Left ventricle myocardium inferior (tissue), 1 donor: Measurements from ENCODE around the gene ST7. TPM values are rescaled to one million over a fixed set of nuclear protein-coding genes. Genes with fewer than 3 reads are reported as not detected.

ENCODE experiments used
- DNase-seq: peaks from one replicate; pipeline ENCODE4 v3.0.0-alpha.2; 2020
- H3K27ac ChIP-seq: fragments of 200-600 bp; replicated peaks from 2 replicates; pipeline ENCODE4 v1.8.0; 2021
- H3K27me3 ChIP-seq: fragments of 200-600 bp; 2 replicates; pipeline ENCODE4 v1.8.0; 2021; ENCODE audit warnings: low read depth
- H3K36me3 ChIP-seq: fragments of 200-600 bp; 2 replicates; pipeline ENCODE4 v1.8.0; 2021
- H3K4me1 ChIP-seq: fragments of 200-600 bp; 2 replicates; pipeline ENCODE4 v1.8.0; 2021
- H3K4me3 ChIP-seq: fragments of 200-600 bp; 2 replicates; pipeline ENCODE4 v1.8.0; 2021; ENCODE audit warnings: mild to moderate bottlenecking, moderate library complexity
- H3K9me3 ChIP-seq: fragments of 200-600 bp; replicated peaks from 2 replicates; pipeline ENCODE4 v1.8.0; 2021
- CTCF ChIP-seq: fragments of 200-600 bp; IDR thresholded peaks from 2 replicates; pipeline ENCODE4 v1.8.0; 2021; ENCODE audit warnings: antibody characterized with exemption, mild to moderate bottlenecking, borderline replicate concordance
- intact Hi-C: fragments of 100-400 bp; cut with micrococcal nuclease; formaldehyde crosslinking; loops from one replicate; pipeline ENCODE4 v1.11.0; 2022
- total RNA-seq: library from RNA; stranded (reverse); fragmentation: NEBNext Ultra II Directional; extraction: Animal tissue kit (Norgen Biotek cat#: 25700); gene quantifications from one replicate; pipeline ENCODE4 v1.2.1, GENCODE V29; 2021
- donor health status: DM: no; HTN: yes; CAD: no; lungs with severe emphysema.

Gene ST7
- total RNA-seq, 1 donor from 2014 or later = 28.5 TPM

GRCh38 chr7:117095055-117095454, 141.8 kb downstream of the ST7 start:
- Histone ChIP-seq H3K27ac (no peak overlapping the region), H3K36me3 (no peaks in the 10 kb centered on the region), H3K4me1 (peaks cover 57% of the 10 kb centered on the region), H3K27me3 (no peaks in the 10 kb centered on the region), H3K9me3 (no peaks in the 10 kb centered on the region), H3K4me3 (no peak overlapping the region)
- TF ChIP-seq CTCF = no peak
- DNase-seq = no peak
- intact Hi-C loops = no loop called here

GRCh38 chr7:117096330-117096729, 143.0 kb downstream of the ST7 start:
- H3K36me3 ChIP-seq = no peaks in the 10 kb centered on the region
- no peak for DNase-seq
- no peak for TF ChIP-seq CTCF
- H3K4me3 ChIP-seq = no peak overlapping the region
- H3K27me3 ChIP-seq = no peaks in the 10 kb centered on the region
- no peaks in the 10 kb centered on the region for H3K9me3 ChIP-seq
- peaks cover 46% of the 10 kb centered on the region for H3K4me1 ChIP-seq
- H3K27ac ChIP-seq = no peak overlapping the region
- intact Hi-C loops = no loop called here

GRCh38 chr7:117096942-117097341, 143.6 kb downstream of the ST7 start:
- TF ChIP-seq CTCF = no peak
- H3K4me3 ChIP-seq = no peak overlapping the region
- intact Hi-C loops = no loop called here
- no peaks in the 10 kb centered on the region for H3K27me3 ChIP-seq
- no peak overlapping the region for H3K27ac ChIP-seq
- peaks cover 40% of the 10 kb centered on the region for H3K4me1 ChIP-seq
- no peak for DNase-seq
- H3K9me3 ChIP-seq = no peaks in the 10 kb centered on the region
- no peaks in the 10 kb centered on the region for H3K36me3 ChIP-seq

GRCh38 chr7:117097860-117098259, 144.6 kb downstream of the ST7 start:
- H3K4me1 ChIP-seq = peaks cover 34% of the 10 kb centered on the region
- intact Hi-C loops = no loop called here
- TF ChIP-seq CTCF = no peak

GRCh38 chr7:117098457-117098856, 145.2 kb downstream of the ST7 start:
- DNase-seq = no peak
- H3K27ac ChIP-seq = no peak overlapping the region
- no peaks in the 10 kb centered on the region for H3K36me3 ChIP-seq
- no peak overlapping the region for H3K4me3 ChIP-seq
- no peaks in the 10 kb centered on the region for H3K27me3 ChIP-seq
- no peaks in the 10 kb centered on the region for H3K9me3 ChIP-seq
- intact Hi-C loops = no loop called here
- H3K4me1 ChIP-seq = peaks cover 34% of the 10 kb centered on the region
- TF ChIP-seq CTCF = no peak

More at GRCh38 chr7:117097860-117098259, 144.6 kb downstream of the ST7 start:
- DNase-seq = no peak
- Histone ChIP-seq H3K36me3 (no peaks in the 10 kb centered on the region), H3K4me3 (no peak overlapping the region), H3K9me3 (no peaks in the 10 kb centered on the region), H3K27ac (no peak overlapping the region), H3K27me3 (no peaks in the 10 kb centered on the region)

- Histone ChIP-seq H3K4me3 (no peak overlapping the region), H3K36me3 (no peaks in the 10 kb centered on the region), H3K4me1 (peaks cover 20% of the 10 kb centered on the region), H3K27ac (no peak overlapping the region), H3K27me3 (no peaks in the 10 kb centered on the region), H3K9me3 (no peaks in the 10 kb centered on the region)
- TF ChIP-seq CTCF = no peak
- no peak for DNase-seq
- intact Hi-C loops = no loop called here
These were observed 147.7 kb downstream of the ST7 start for GRCh38 chr7:117101026-117101425.
